ENCODE measurements around the gene IFIT1B. TPM values are rescaled to one million over a fixed set of nuclear protein-coding genes. Genes with fewer than 3 reads are reported as not detected.

Gene IFIT1B
- polyA plus RNA-seq, 3 donors: not detected

GRCh38 chr10:89398003-89398749 is 20.3 kb downstream of the IFIT1B start:
- Mint-ChIP-seq H3K4me3 (peak overlapping the region in 1 of 2 donors; percentile 42), H3K9me3 (no peaks in the 10 kb centered on the region), H3K36me3 (peaks cover 5 to 12% of the 10 kb centered on the region in 2 donors), H3K27ac (no peak overlapping the region), H3K4me1 (peaks cover 18% of the 10 kb centered on the region), H3K27me3 (ENCODE audit: low read depth in 3 of 3) (no peaks in the 10 kb centered on the region)
- H4K20me1 ChIP-seq (ENCODE audit: insufficient read depth, low read length): peaks cover 8% of the 10 kb centered on the region
- no peak overlapping the region for H3K4me2 ChIP-seq (replicated peaks; ENCODE audit: extremely low read depth, low read length, poor library complexity, severe bottlenecking)
- 100% methylated on average over 3 of the region's 5 CpGs for WGBS (ENCODE audit: insufficient coverage)
- no peak overlapping the region for H3K27ac ChIP-seq (ENCODE audit: low read depth in 1 of 2, low read length in 2 of 2)
- no peak overlapping the region for H2AFZ ChIP-seq (ENCODE audit: insufficient read depth, low read depth, low read length, poor library complexity, severe bottlenecking)
- intact Hi-C loops (cut with micrococcal nuclease): no loop called here
- H3K4me1 ChIP-seq (ENCODE audit: control insufficient read depth in 1 of 2, insufficient read depth in 2 of 2, low read length in 2 of 2): peaks cover 10% of the 10 kb centered on the region in 2 donors
- TF ChIP-seq CTCF (IDR thresholded peaks at IDR 0.05): no peak
- no peak overlapping the region for H3K4me3 ChIP-seq (replicated peaks in 1 of 3; ENCODE audit: low read depth in 2 of 3, low read length in 3 of 3)
- H3K9me3 ChIP-seq (replicated peaks in 1 of 2; ENCODE audit: control insufficient read depth in 1 of 2, insufficient read depth in 1 of 2, low read length in 2 of 2): no peaks in the 10 kb centered on the region
- no peak overlapping the region for H3K9ac ChIP-seq (ENCODE audit: insufficient read depth, low read length, poor library complexity, severe bottlenecking)
- peaks cover 5 to 11% of the 10 kb centered on the region in 2 donors for H3K36me3 ChIP-seq (replicated peaks in 1 of 2; ENCODE audit: control insufficient read depth in 1 of 2, insufficient read depth in 2 of 2, low read length in 2 of 2)
- H3K79me2 ChIP-seq (ENCODE audit: insufficient read depth, low read length): no peaks in the 10 kb centered on the region
- no peak for DNase-seq
- no peaks in the 10 kb centered on the region for H3K27me3 ChIP-seq (ENCODE audit: control insufficient read depth in 2 of 2, insufficient read depth in 2 of 2, low read length in 2 of 2)

- peaks cover 12 to 14% of the 10 kb centered on the region in 2 donors for H3K36me3 Mint-ChIP-seq
- Histone ChIP-seq H3K79me2 (ENCODE audit: insufficient read depth, low read length) (no peaks in the 10 kb centered on the region), H3K27me3 (ENCODE audit: control insufficient read depth in 2 of 2, insufficient read depth in 2 of 2, low read length in 2 of 2) (no peaks in the 10 kb centered on the region), H3K4me3 (replicated peaks in 1 of 3; ENCODE audit: low read depth in 2 of 3, low read length in 3 of 3) (no peak overlapping the region), H3K9ac (ENCODE audit: insufficient read depth, low read length, poor library complexity, severe bottlenecking) (no peak overlapping the region), H4K20me1 (ENCODE audit: insufficient read depth, low read length) (peaks cover 8% of the 10 kb centered on the region), H3K4me1 (ENCODE audit: control insufficient read depth in 1 of 2, insufficient read depth in 2 of 2, low read length in 2 of 2) (peaks cover 0 to 4% of the 10 kb centered on the region in 2 donors), H3K36me3 (replicated peaks in 1 of 2; ENCODE audit: control insufficient read depth in 1 of 2, insufficient read depth in 2 of 2, low read length in 2 of 2) (peaks cover 8 to 21% of the 10 kb centered on the region in 2 donors), H3K4me2 (replicated peaks; ENCODE audit: extremely low read depth, low read length, poor library complexity, severe bottlenecking) (no peak overlapping the region), H3K27ac (ENCODE audit: low read depth in 1 of 2, low read length in 2 of 2) (no peak overlapping the region), H2AFZ (ENCODE audit: insufficient read depth, low read depth, low read length, poor library complexity, severe bottlenecking) (no peak overlapping the region), H3K9me3 (replicated peaks in 1 of 2; ENCODE audit: control insufficient read depth in 1 of 2, insufficient read depth in 1 of 2, low read length in 2 of 2) (no peaks in the 10 kb centered on the region)
- intact Hi-C loops (cut with micrococcal nuclease): no loop called here
- DNase-seq: peak in 2 of 3 donors; percentile 12 to 33
- no peaks in the 10 kb centered on the region for H3K27me3 Mint-ChIP-seq (ENCODE audit: low read depth in 3 of 3)
- peaks cover 13% of the 10 kb centered on the region for H3K4me1 Mint-ChIP-seq
- no peaks in the 10 kb centered on the region for H3K9me3 Mint-ChIP-seq
- no peak for TF ChIP-seq CTCF (IDR thresholded peaks at IDR 0.05)
- H3K4me3 Mint-ChIP-seq: no peak overlapping the region
- peak overlapping the region in 2 of 7 donors; percentile 5 to 46 for H3K27ac Mint-ChIP-seq
- no CpG with 5 or more reads among the region's 1 CpG for WGBS (ENCODE audit: insufficient coverage)
Observed at GRCh38 chr10:89399956-89400355, 22.1 kb downstream of the IFIT1B start.
